Thoracic aorta (tissue), 2 donors: ENCODE measurements around the gene PDE1C. TPM values are rescaled to one million over a fixed set of nuclear protein-coding genes. Genes with fewer than 3 reads are reported as not detected.

Experiments
- ATAC-seq: fragments of 150-250 bp; one replicate; pipeline ENCODE4 v1.8.0; 2017; ENCODE audit warnings: low read depth; ENCODE audit not compliant: insufficient number of reproducible peaks, low FRiP score
- DNase-seq: peaks from one replicate; pipeline ENCODE4 v3.0.0-alpha.2; 2020; ENCODE audit warnings: low spot score
- H3K27ac ChIP-seq, 2 donors: fragments of 200-600 bp; sonication (generic); 1 replicate in 1 of 2; 2 replicates in 1 of 2; pipeline ENCODE4 v1.5.1; 2016; ENCODE audit warnings: mild to moderate bottlenecking in 2 of 2, moderate library complexity in 2 of 2
- H3K27me3 ChIP-seq: fragments of 200-600 bp; sonication (generic); replicated peaks from 2 replicates; pipeline ENCODE4 v1.6.0; 2016; ENCODE audit warnings: mild to moderate bottlenecking; ENCODE audit not compliant: insufficient read depth
- H3K36me3 ChIP-seq: fragments of 200-600 bp; sonication (generic); one replicate; pipeline ENCODE4 v1.5.1; 2016
- H3K4me1 ChIP-seq, 2 donors: fragments of 200-600 bp; sonication (generic); 1 replicate in 1 of 2; 2 replicates in 1 of 2; pipeline versions ENCODE4 v1.5.1 to v1.6.0; 2016; ENCODE audit warnings: low read depth in 2 of 2, mild to moderate bottlenecking in 1 of 2; ENCODE audit not compliant: control insufficient read depth in 1 of 2
- H3K4me3 ChIP-seq: fragments of 200-600 bp; sonication (generic); 2 replicates; pipeline ENCODE4 v1.5.1; 2016; ENCODE audit warnings: mild to moderate bottlenecking
- H3K9me3 ChIP-seq: fragments of 200-600 bp; sonication (generic); 2 replicates; pipeline ENCODE4 v1.5.1; 2016
- total RNA-seq, 2 donors: library from RNA; depleted of rRNA; stranded (reverse); fragments of >200 nt; gene quantifications; one replicate each; pipeline versions ENCODE4 v1.1.0 to v1.2.3, GENCODE V29; 2016
- TF ChIP-seq, protein P1 (sequence below): fragments of 200-600 bp; sonication (generic); IDR thresholded peaks from one replicate; pipeline ENCODE4 v1.5.1; 2019; ENCODE audit warnings: antibody characterized with exemption

PDE1C gene
- total RNA-seq, 2 donors from 2014 or later = 4.6 to 12.1 TPM

DNA sequence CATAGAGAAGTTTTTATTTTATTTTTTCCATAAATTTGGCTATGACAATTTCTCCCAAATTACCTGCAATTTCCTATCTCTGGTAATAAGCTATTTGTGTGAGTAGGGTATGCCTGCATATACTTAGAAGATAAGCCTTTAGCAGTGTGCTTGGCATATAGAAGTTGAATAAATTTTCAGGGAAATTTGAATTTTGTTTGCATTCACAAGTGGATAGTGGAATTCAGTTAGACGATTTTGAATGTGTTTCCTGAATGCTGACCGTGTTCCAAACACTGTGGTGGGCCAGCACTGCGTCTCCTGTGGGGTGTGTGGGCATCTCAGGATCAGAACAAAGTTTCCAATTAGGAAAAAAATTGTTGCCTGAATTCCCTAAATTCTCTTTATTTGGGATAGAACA is 283.9 kb downstream of the PDE1C start:
- ATAC-seq = no peak
- DNase-seq = no peak
- Histone ChIP-seq H3K4me3 (no peak overlapping the region), H3K27ac (no peak overlapping the region), H3K9me3 (no peaks in the 10 kb centered on the region), H3K27me3 (no peaks in the 10 kb centered on the region), H3K36me3 (no peaks in the 10 kb centered on the region), H3K4me1 (peaks cover 0 to 5% of the 10 kb centered on the region in 2 donors)
- TF ChIP-seq, protein P1, sequence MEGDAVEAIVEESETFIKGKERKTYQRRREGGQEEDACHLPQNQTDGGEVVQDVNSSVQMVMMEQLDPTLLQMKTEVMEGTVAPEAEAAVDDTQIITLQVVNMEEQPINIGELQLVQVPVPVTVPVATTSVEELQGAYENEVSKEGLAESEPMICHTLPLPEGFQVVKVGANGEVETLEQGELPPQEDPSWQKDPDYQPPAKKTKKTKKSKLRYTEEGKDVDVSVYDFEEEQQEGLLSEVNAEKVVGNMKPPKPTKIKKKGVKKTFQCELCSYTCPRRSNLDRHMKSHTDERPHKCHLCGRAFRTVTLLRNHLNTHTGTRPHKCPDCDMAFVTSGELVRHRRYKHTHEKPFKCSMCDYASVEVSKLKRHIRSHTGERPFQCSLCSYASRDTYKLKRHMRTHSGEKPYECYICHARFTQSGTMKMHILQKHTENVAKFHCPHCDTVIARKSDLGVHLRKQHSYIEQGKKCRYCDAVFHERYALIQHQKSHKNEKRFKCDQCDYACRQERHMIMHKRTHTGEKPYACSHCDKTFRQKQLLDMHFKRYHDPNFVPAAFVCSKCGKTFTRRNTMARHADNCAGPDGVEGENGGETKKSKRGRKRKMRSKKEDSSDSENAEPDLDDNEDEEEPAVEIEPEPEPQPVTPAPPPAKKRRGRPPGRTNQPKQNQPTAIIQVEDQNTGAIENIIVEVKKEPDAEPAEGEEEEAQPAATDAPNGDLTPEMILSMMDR = no peak

- Histone ChIP-seq H3K27ac (no peak overlapping the region), H3K9me3 (no peaks in the 10 kb centered on the region), H3K4me1 (peaks cover 0 to 5% of the 10 kb centered on the region in 2 donors)
Observed at GRCh38 chr7:31785101-31785500, 285.1 kb downstream of the PDE1C start.

DNA sequence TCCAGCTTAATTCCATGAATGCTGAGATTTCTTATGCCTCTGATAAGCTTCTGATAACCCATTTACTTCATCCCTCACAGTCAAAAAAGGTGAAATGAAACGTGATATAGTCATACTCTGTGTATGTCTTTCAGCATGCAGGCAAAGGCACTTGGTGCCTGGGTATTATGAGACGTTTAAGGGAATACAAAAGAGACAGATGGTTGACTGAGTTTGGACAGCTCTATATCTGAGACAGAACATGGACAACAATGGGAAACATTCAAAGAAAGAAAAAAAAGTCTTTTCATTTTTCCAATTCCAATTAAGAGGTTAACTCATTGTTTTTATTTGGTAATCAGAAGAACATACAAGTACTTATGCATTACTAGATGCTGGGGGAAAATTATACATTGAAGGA is 287.0 kb downstream of the PDE1C start:
- ATAC-seq = no peak
- Histone ChIP-seq H3K36me3 (no peaks in the 10 kb centered on the region), H3K27ac (no peak overlapping the region), H3K9me3 (no peaks in the 10 kb centered on the region), H3K4me3 (no peak overlapping the region), H3K4me1 (peaks cover 0 to 5% of the 10 kb centered on the region in 2 donors), H3K27me3 (no peaks in the 10 kb centered on the region)
- TF ChIP-seq, protein P1 = no peak
- DNase-seq = no peak

More at GRCh38 chr7:31785101-31785500, 285.1 kb downstream of the PDE1C start:
- no peak for DNase-seq
- ATAC-seq = no peak
- TF ChIP-seq, protein P1 = no peak
- H3K27me3 ChIP-seq = no peaks in the 10 kb centered on the region
- H3K36me3 ChIP-seq = no peaks in the 10 kb centered on the region
- no peak overlapping the region for H3K4me3 ChIP-seq

DNA sequence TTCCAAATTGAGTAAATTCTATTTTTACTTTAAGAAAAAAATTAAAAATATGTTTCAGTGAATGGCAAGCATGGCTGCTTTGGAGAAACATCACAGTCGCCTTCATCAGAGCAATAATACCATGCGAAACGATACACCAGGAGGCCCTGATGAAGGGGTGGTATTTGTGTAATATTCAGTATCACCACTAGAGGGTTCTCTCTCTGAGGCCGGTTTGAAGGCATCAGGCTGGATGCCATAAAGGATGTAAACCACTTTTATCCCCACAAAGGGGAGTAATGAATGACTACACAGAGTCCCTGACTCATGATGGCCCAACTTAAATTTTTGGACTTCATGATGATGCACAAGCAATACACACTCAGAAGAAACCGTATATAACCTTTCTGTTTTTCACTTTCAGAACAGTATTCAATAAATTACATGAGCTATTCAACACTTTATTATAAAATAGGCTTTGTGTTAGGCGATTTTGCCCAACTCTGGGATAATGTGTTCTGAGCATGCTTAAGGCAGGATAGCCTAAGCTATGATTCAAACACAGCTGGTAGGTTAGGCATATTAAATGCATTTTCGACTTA is 287.7 kb downstream of the PDE1C start:
- no peak for ATAC-seq
- TF ChIP-seq, protein P1 = peak; percentile 61
- DNase-seq = no peak
- H3K4me3 ChIP-seq = no peak overlapping the region
- H3K27me3 ChIP-seq = no peaks in the 10 kb centered on the region
- no peaks in the 10 kb centered on the region for H3K36me3 ChIP-seq
- H3K9me3 ChIP-seq = no peaks in the 10 kb centered on the region
- H3K4me1 ChIP-seq = peaks cover 0 to 5% of the 10 kb centered on the region in 2 donors
- no peak overlapping the region for H3K27ac ChIP-seq

DNA sequence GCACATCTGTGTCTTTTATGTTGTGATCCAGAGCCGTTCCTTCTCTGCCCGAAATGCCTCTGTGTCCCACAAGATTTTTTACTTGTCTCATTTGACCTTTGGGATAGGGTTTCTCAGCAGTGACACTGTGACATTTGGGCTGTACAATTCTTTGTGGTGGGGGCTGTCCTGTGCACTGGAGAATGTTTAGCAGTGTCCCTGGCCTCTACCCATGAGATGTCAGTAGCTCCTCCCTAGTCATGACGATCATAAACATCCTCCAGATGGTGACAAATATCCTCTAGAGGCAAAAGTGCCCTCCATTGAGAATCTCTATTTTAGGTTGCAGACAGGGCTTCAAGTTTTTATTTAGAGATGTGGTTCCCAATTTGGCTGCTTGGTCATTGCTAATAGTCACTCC is 291.9 kb downstream of the PDE1C start:
- no peak for ATAC-seq
- TF ChIP-seq, protein P1 = no peak
- H3K4me3 ChIP-seq = no peak overlapping the region
- DNase-seq = no peak
- no peaks in the 10 kb centered on the region for H3K4me1 ChIP-seq
- H3K9me3 ChIP-seq = no peaks in the 10 kb centered on the region
- H3K27me3 ChIP-seq = no peaks in the 10 kb centered on the region
- H3K36me3 ChIP-seq = no peaks in the 10 kb centered on the region
- no peak overlapping the region for H3K27ac ChIP-seq
